ENCODE measurements around the gene BUB1. TPM values are rescaled to one million over a fixed set of nuclear protein-coding genes. Genes with fewer than 3 reads are reported as not detected.
A peak's percentile ranks its signal among the peaks of the same experiment; 100 is the strongest.

Gene BUB1
- total RNA-seq, 1 donor from 2014 or later = 12.5 TPM

DNA sequence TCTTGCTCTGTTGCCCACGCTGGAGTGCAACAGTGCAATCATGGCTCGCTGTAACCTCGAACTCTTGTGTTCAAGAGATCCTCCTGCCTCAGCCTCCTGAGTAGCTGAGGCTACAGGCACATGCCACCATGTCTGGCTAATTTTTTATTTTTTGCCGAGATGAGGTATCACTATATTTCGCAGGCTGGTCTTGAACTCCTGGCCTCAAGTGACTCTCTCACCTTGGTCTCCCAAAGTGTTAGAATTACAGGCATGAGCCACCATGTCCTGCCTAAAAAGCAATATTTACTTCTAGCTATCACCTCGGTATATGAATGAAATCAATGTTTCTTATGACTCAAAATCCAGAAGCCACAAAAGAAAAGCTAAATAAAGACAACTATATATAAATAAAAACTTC is 2.2 kb downstream of the BUB1 start:
- Mint-ChIP-seq H3K27me3 (ENCODE audit: unreplicated experiment) (no peaks in the 10 kb centered on the region), H3K36me3 (ENCODE audit: low read depth, unreplicated experiment) (no peaks in the 10 kb centered on the region), H3K9me3 (ENCODE audit: unreplicated experiment) (no peaks in the 10 kb centered on the region), H3K4me1 (ENCODE audit: unreplicated experiment) (peaks cover 15% of the 10 kb centered on the region), H3K4me3 (ENCODE audit: unreplicated experiment) (no peak overlapping the region), H3K27ac (ENCODE audit: unreplicated experiment) (no peak overlapping the region)
- DNase-seq (ENCODE audit: low spot score) = no peak
- TF ChIP-seq, protein P1, sequence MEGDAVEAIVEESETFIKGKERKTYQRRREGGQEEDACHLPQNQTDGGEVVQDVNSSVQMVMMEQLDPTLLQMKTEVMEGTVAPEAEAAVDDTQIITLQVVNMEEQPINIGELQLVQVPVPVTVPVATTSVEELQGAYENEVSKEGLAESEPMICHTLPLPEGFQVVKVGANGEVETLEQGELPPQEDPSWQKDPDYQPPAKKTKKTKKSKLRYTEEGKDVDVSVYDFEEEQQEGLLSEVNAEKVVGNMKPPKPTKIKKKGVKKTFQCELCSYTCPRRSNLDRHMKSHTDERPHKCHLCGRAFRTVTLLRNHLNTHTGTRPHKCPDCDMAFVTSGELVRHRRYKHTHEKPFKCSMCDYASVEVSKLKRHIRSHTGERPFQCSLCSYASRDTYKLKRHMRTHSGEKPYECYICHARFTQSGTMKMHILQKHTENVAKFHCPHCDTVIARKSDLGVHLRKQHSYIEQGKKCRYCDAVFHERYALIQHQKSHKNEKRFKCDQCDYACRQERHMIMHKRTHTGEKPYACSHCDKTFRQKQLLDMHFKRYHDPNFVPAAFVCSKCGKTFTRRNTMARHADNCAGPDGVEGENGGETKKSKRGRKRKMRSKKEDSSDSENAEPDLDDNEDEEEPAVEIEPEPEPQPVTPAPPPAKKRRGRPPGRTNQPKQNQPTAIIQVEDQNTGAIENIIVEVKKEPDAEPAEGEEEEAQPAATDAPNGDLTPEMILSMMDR (IDR thresholded peaks at IDR 0.05; ENCODE audit: unreplicated experiment) = no peak

DNA sequence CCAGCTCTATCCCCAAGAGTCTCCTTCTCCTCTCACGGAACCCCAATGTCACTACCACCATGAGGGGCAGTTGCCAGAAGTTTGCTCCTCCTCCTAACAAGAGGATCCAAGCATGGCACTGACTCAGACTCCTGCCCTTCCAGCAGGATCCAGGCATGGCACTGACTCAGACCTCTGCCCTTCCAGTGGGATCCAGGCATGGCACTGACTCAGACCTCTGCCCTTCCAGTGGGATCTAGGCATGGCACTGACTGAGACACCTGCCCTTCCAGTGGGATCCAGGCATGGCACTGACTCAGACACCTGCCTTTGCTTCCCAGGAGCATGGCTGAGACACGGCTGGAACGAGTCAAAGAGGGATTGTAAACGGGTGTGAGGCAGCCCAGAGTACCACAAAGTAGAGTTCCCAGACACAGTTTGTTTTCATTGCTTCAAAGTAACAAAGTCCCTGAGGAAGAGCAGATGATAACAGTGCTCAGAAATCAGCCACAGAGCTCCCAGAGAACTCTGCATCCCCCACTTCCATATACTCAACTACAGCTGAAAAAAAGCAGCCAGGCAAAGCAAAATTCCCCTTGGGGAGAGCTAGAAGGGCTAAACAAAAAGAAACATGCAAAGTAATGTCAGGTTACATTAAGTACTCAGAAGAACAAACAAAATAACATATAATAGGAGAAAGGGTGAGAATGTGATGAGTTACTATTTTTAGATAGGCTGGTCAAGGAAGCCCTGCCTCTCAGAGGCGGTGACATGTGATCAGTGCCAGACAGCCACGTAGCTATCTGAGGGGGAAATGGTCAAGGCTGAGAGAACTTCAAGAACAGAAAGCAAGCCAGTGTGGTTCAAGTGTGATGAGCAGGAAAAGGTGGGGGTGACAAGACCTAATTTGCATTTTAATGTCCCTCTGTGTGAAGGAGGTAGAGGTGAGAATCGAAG is 3.0 kb downstream of the BUB1 start:
- Mint-ChIP-seq H3K36me3 (ENCODE audit: low read depth, unreplicated experiment) (no peaks in the 10 kb centered on the region), H3K4me3 (ENCODE audit: unreplicated experiment) (no peak overlapping the region), H3K27ac (ENCODE audit: unreplicated experiment) (peak overlapping the region; percentile 38)

DNA sequence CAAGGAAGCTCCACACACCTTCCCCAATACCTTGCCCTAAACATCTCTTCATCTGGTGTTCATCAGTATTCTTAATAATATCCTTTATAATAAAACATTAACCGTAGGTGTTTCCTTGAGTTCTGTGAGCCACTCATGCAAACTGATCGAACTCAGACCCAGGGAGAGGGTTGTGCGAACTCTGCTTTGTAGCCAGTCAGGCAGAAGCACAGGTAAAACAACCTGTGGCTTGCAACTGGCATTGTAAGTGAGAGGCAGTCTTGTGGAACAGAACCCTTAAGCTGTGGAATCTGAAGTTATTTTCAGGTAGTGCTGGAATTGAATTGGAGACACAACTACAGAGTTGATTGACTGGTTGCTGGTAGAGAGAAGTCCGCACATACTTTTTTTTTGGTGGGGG is 4.7 kb downstream of the BUB1 start:
- H3K9me3 Mint-ChIP-seq (ENCODE audit: unreplicated experiment) = no peaks in the 10 kb centered on the region
- no peak overlapping the region for H3K27ac Mint-ChIP-seq (ENCODE audit: unreplicated experiment)
- no peaks in the 10 kb centered on the region for H3K27me3 Mint-ChIP-seq (ENCODE audit: unreplicated experiment)
- no peaks in the 10 kb centered on the region for H3K36me3 Mint-ChIP-seq (ENCODE audit: low read depth, unreplicated experiment)
- TF ChIP-seq, protein P1 (IDR thresholded peaks at IDR 0.05; ENCODE audit: unreplicated experiment) = no peak
- no peak overlapping the region for H3K4me3 Mint-ChIP-seq (ENCODE audit: unreplicated experiment)
- DNase-seq (ENCODE audit: low spot score) = no peak
- H3K4me1 Mint-ChIP-seq (ENCODE audit: unreplicated experiment) = peaks cover 11% of the 10 kb centered on the region

More for the DNA sequence above, 3.0 kb downstream of the BUB1 start:
- H3K9me3 Mint-ChIP-seq (ENCODE audit: unreplicated experiment) = no peaks in the 10 kb centered on the region
- TF ChIP-seq, protein P1 (IDR thresholded peaks at IDR 0.05; ENCODE audit: unreplicated experiment) = no peak
- peaks cover 15% of the 10 kb centered on the region for H3K4me1 Mint-ChIP-seq (ENCODE audit: unreplicated experiment)
- no peak for DNase-seq (ENCODE audit: low spot score)
- no peaks in the 10 kb centered on the region for H3K27me3 Mint-ChIP-seq (ENCODE audit: unreplicated experiment)

DNA sequence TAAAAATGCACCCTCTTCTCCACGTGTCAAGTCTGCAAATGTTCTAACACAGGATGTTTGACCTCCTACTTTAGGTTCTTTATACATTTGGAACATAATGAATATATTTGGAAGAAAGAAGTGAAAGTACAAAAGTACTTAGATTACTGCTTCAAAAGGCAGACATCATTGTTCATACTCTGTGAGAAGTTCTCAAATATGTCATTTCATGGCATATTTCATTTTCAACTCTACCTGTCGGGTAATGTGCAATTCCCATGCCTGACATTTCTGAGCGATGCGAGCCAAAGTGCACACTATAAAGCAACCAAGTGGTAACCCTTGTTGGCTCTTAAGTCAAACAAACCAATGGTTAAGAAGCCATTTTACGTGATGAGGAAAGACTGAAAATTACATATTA is 7.0 kb downstream of the BUB1 start:
- no peak for DNase-seq (ENCODE audit: low spot score)
- TF ChIP-seq, protein P1 (IDR thresholded peaks at IDR 0.05; ENCODE audit: unreplicated experiment) = no peak
- H3K27ac Mint-ChIP-seq (ENCODE audit: unreplicated experiment) = no peak overlapping the region
- H3K4me3 Mint-ChIP-seq (ENCODE audit: unreplicated experiment) = no peak overlapping the region
- H3K36me3 Mint-ChIP-seq (ENCODE audit: low read depth, unreplicated experiment) = no peaks in the 10 kb centered on the region
- H3K4me1 Mint-ChIP-seq (ENCODE audit: unreplicated experiment) = peaks cover 4% of the 10 kb centered on the region
- no peaks in the 10 kb centered on the region for H3K27me3 Mint-ChIP-seq (ENCODE audit: unreplicated experiment)
- H3K9me3 Mint-ChIP-seq (ENCODE audit: unreplicated experiment) = no peaks in the 10 kb centered on the region

DNA sequence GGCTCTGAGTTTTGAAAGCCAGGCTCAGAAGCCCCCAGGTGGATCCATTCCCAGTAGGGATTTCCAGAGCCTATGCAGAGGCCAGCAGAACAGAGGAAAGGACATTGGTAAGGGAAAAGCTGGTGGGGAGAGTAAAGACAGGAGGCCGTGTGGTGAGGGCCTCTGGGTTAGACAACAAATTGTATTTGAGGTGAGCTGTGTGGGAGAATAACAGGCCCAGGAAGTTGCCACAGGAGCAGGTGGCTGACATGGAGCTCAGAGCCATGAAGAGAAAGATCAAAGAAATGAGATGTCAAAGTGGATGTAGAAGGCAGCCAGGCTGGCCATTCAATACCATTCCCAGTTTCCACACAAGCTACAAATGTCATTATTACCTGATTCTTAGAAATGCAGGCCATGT is 8.8 kb downstream of the BUB1 start:
- TF ChIP-seq, protein P1 (IDR thresholded peaks at IDR 0.05; ENCODE audit: unreplicated experiment) = no peak
- Mint-ChIP-seq H3K36me3 (ENCODE audit: low read depth, unreplicated experiment) (no peaks in the 10 kb centered on the region), H3K4me3 (ENCODE audit: unreplicated experiment) (no peak overlapping the region), H3K9me3 (ENCODE audit: unreplicated experiment) (no peaks in the 10 kb centered on the region), H3K27ac (ENCODE audit: unreplicated experiment) (no peak overlapping the region), H3K27me3 (ENCODE audit: unreplicated experiment) (no peaks in the 10 kb centered on the region), H3K4me1 (ENCODE audit: unreplicated experiment) (no peaks in the 10 kb centered on the region)
- no peak for DNase-seq (ENCODE audit: low spot score)
